Hepatocyte (in vitro differentiated cells): ENCODE data around the gene SCN2B. TPM values are rescaled to one million over a fixed set of nuclear protein-coding genes. Genes with fewer than 3 reads are reported as not detected.

Experiments
- DNase-seq: peaks from one replicate; pipeline ENCODE4 v3.0.0-alpha.2; 2016; ENCODE audit warnings: low spot score
- H2AFZ ChIP-seq: fragments of 200-600 bp; sonication (generic); 2 replicates; pipeline ENCODE4 v1.6.0; 2016; ENCODE audit warnings: antibody characterized with exemption, mild to moderate bottlenecking
- H3K27ac ChIP-seq: fragments of 200-600 bp; sonication (generic); 2 replicates; pipeline ENCODE4 v1.5.1; 2016; ENCODE audit warnings: mild to moderate bottlenecking
- H3K27me3 ChIP-seq: fragments of 200-600 bp; sonication (generic); 2 replicates; pipeline ENCODE4 v1.6.1; 2016
- H3K36me3 ChIP-seq: fragments of 200-600 bp; sonication (generic); replicated peaks from 2 replicates; pipeline ENCODE4 v1.5.1; 2016; ENCODE audit warnings: low read depth; ENCODE audit not compliant: insufficient read depth
- H3K4me1 ChIP-seq: fragments of 200-600 bp; sonication (generic); 2 replicates; pipeline ENCODE4 v1.5.1; 2016; ENCODE audit warnings: mild to moderate bottlenecking, moderate library complexity; ENCODE audit not compliant: insufficient read depth
- H3K4me2 ChIP-seq: fragments of 200-600 bp; sonication (generic); 2 replicates; pipeline ENCODE4 v1.6.0; 2016
- H3K4me3 ChIP-seq: fragments of 200-600 bp; sonication (generic); 2 replicates; pipeline ENCODE4 v1.5.1; 2016; ENCODE audit warnings: mild to moderate bottlenecking
- H3K79me2 ChIP-seq: fragments of 200-600 bp; sonication (generic); 2 replicates; pipeline ENCODE4 v1.6.0; 2017; ENCODE audit warnings: mild to moderate bottlenecking
- H3K9me2 ChIP-seq: fragments of 200-600 bp; sonication (generic); replicated peaks from 2 replicates; pipeline ENCODE4 v1.6.0; 2017; ENCODE audit warnings: mild to moderate bottlenecking; ENCODE audit not compliant: insufficient read depth
- H3K9me3 ChIP-seq: fragments of 200-600 bp; sonication (generic); 2 replicates; pipeline ENCODE4 v1.5.1; 2016; ENCODE audit warnings: low read depth, mild to moderate bottlenecking
- H4K20me1 ChIP-seq: fragments of 200-600 bp; sonication (generic); 2 replicates; pipeline ENCODE4 v1.6.0; 2016; ENCODE audit warnings: mild to moderate bottlenecking; ENCODE audit not compliant: insufficient read depth, poor library complexity, severe bottlenecking
- EZH2 ChIP-seq: fragments of 200-600 bp; sonication (generic); IDR thresholded peaks from 2 replicates; pipeline ENCODE4 v1.6.1; 2016; ENCODE audit warnings: antibody characterized with exemption, mild to moderate bottlenecking, borderline replicate concordance
- EZH2phosphoT487 ChIP-seq: fragments of 200-600 bp; sonication (generic); IDR thresholded peaks from one replicate; pipeline ENCODE4 v1.6.1; 2018; ENCODE audit warnings: antibody characterized with exemption, mild to moderate bottlenecking, low read depth, moderate library complexity; ENCODE audit not compliant: unreplicated experiment, severe bottlenecking
- WGBS: methylation state at CpG from one replicate; pipeline ENCODE4 v1.1.6; 2016; ENCODE audit warnings: low lambda C conversion rate; ENCODE audit errors: missing lambda C conversion rate; 5-methylcytosine and 5-hydroxymethylcytosine counted together
- polyA plus RNA-seq: library from polyadenylated mRNA; unstranded; fragments of >200 nt; fragmentation: Nextera tagmentation; extraction: Ambion mirVana; gene quantifications from 2 replicates; pipeline ENCODE4 v1.2.1, GENCODE V29; 2016
- total RNA-seq: library from RNA; depleted of rRNA; stranded (reverse); fragments of >200 nt; gene quantifications from 2 replicates; pipeline ENCODE4 v1.2.3, GENCODE V29; 2014
- TF ChIP-seq, protein P1 (sequence below): fragments of 200-600 bp; sonication (generic); IDR thresholded peaks from 2 replicates; pipeline ENCODE4 v1.5.1; 2016; ENCODE audit warnings: antibody characterized with exemption, mild to moderate bottlenecking; ENCODE audit not compliant: poor library complexity

The SCN2B gene
- total and polyA plus RNA-seq, 2 experiments from 2014 or later: 1.1 to 1.2 TPM

DNA sequence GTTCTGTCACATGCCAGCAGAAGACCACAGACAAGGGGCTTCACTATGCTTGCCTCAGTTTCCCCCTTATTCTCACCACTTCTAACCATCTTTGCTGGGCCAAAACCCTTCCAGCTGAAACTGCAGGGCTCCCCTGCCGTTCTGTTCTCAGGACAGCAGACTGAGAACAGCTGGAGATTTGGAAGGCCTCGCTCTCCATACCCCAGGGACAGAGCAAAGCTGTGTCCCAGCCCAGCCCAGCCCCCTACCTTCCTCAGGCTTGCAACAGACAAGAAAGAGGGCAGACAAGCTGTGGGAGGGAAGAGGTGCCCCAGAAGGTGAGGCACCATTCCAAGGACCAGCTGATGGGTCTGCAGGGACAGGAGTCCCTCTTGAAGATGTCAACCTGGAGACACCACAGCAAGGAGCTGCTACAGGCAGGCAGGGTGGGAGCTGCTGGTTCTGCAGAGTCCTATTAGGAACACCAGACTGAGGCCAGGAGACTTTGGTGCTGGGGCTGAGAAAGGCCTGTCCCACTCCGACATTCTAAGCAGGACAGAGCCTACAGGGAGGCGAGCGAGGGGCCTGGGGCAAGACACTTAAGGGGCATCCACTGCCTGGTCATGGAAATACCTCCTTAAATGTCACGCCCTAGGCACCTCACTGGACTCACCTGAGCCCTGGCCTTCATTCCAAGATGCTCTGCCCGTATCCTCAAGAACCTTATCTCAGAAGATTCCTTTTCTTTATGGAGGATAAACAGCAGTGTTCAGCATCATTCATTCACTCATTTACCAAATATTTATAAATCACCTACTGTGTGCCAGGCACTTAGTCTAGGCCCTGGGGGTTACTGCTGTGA is 6.9 kb downstream of the SCN2B start:
- whole genome bisulfite sequencing: 67% methylated on average over 7 of the region's 7 CpGs
- DNase-seq: no peak
- peaks cover 31% of the 10 kb centered on the region for H3K27me3 ChIP-seq

DNA sequence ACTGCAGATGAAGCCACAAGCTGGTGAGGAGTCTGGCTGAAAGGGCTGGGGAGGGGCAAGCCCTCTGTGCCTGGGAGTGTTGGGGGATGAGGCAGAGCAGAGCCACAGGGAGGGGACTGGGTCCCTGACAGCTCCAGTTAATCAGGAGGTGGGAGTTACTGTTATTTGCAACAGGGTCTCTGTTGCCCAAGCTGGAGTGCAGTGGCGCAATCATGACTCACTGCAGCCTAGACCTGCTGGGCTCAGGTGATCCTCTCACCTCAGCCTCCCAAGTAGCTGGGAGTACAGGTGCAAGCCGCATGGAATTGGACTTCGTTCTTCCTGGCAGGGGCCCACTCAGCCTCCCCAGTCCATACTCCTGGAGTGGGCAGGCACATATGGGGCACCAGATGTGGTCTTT is 7.7 kb downstream of the SCN2B start:
- no peak overlapping the region for H3K27ac ChIP-seq
- H3K4me1 ChIP-seq: peaks cover 3% of the 10 kb centered on the region
- WGBS: 77% methylated on average over 3 of the region's 3 CpGs
- H2AFZ ChIP-seq: no peak overlapping the region
- no peak overlapping the region for H3K4me3 ChIP-seq
- H3K36me3 ChIP-seq: no peaks in the 10 kb centered on the region
- no peak for DNase-seq
- H4K20me1 ChIP-seq: no peaks in the 10 kb centered on the region
- no peaks in the 10 kb centered on the region for H3K79me2 ChIP-seq
- H3K4me2 ChIP-seq: no peak overlapping the region
- peaks cover 31% of the 10 kb centered on the region for H3K27me3 ChIP-seq
- H3K9me2 ChIP-seq: no peaks in the 10 kb centered on the region
- no peaks in the 10 kb centered on the region for H3K9me3 ChIP-seq
- TF ChIP-seq, protein P1, sequence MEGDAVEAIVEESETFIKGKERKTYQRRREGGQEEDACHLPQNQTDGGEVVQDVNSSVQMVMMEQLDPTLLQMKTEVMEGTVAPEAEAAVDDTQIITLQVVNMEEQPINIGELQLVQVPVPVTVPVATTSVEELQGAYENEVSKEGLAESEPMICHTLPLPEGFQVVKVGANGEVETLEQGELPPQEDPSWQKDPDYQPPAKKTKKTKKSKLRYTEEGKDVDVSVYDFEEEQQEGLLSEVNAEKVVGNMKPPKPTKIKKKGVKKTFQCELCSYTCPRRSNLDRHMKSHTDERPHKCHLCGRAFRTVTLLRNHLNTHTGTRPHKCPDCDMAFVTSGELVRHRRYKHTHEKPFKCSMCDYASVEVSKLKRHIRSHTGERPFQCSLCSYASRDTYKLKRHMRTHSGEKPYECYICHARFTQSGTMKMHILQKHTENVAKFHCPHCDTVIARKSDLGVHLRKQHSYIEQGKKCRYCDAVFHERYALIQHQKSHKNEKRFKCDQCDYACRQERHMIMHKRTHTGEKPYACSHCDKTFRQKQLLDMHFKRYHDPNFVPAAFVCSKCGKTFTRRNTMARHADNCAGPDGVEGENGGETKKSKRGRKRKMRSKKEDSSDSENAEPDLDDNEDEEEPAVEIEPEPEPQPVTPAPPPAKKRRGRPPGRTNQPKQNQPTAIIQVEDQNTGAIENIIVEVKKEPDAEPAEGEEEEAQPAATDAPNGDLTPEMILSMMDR: no peak
- no peak for TF ChIP-seq EZH2phosphoT487
- no peak for TF ChIP-seq EZH2

More for the DNA sequence above, 6.9 kb downstream of the SCN2B start:
- H3K9me3 ChIP-seq: no peaks in the 10 kb centered on the region
- H4K20me1 ChIP-seq: no peaks in the 10 kb centered on the region
- H2AFZ ChIP-seq: no peak overlapping the region
- H3K36me3 ChIP-seq: no peaks in the 10 kb centered on the region
- no peak overlapping the region for H3K27ac ChIP-seq
- H3K4me2 ChIP-seq: no peak overlapping the region
- no peak for TF ChIP-seq EZH2
- no peak overlapping the region for H3K4me3 ChIP-seq
- H3K79me2 ChIP-seq: no peaks in the 10 kb centered on the region
- no peaks in the 10 kb centered on the region for H3K9me2 ChIP-seq
- peaks cover 6% of the 10 kb centered on the region for H3K4me1 ChIP-seq

DNA sequence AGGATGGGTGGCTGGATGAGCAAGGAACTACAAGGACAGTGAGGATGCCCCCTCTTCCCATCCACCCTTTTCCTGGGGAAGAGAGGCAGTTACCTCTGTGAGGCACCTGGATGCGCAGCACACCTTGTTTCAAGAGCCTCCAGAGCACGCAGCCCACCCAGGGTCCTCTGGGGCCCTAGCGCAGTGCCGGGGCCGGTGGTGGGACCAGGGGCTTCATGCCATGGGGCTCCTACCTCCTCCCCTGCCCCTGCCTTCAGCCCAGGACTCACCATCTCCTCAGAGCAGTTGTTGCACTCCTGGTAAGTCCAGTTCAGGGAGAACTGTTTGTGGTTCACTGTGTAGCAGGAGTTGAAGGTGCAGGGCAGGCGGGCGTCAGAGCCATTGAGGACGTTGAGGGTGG is 8.1 kb downstream of the SCN2B start:
- TF ChIP-seq, protein P1: no peak
- no peak for TF ChIP-seq EZH2phosphoT487
- TF ChIP-seq EZH2: no peak
- Histone ChIP-seq H3K4me2 (no peak overlapping the region), H3K27me3 (peaks cover 32% of the 10 kb centered on the region), H3K4me3 (no peak overlapping the region), H3K79me2 (no peaks in the 10 kb centered on the region), H3K36me3 (no peaks in the 10 kb centered on the region), H3K9me3 (no peaks in the 10 kb centered on the region), H3K9me2 (no peaks in the 10 kb centered on the region), H2AFZ (no peak overlapping the region), H4K20me1 (no peaks in the 10 kb centered on the region), H3K4me1 (peaks cover 3% of the 10 kb centered on the region), H3K27ac (no peak overlapping the region)
- no peak for DNase-seq
- 86% methylated on average over 8 of the region's 8 CpGs for WGBS

DNA sequence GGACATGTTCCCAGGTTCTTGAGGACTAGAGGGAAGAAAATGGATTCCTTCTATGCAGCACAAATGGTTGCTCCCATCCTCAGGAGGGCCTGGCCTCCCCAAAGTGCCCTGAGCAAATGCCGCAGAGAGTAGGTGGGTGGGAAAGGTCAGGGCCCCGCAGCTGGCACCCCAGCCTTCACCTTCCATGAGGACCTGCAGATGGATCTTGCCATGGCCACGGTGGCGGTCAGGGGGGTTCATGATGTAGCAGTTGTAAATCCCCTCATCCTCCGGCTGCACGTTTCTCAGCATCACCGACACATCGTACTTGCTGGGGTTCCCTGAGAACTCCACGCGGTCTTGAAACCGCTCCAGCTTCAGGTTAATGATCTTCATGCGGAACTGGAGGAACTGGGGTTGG is 8.5 kb downstream of the SCN2B start:
- H3K4me3 ChIP-seq: no peak overlapping the region
- no peak overlapping the region for H3K4me2 ChIP-seq
- H4K20me1 ChIP-seq: no peaks in the 10 kb centered on the region
- no peak overlapping the region for H3K27ac ChIP-seq
- H3K9me3 ChIP-seq: no peaks in the 10 kb centered on the region
- H2AFZ ChIP-seq: no peak overlapping the region
- peaks cover 3% of the 10 kb centered on the region for H3K4me1 ChIP-seq
- H3K79me2 ChIP-seq: no peaks in the 10 kb centered on the region
- 93% methylated on average over 12 of the region's 12 CpGs for WGBS
- DNase-seq: no peak
- H3K9me2 ChIP-seq: no peaks in the 10 kb centered on the region
- TF ChIP-seq, protein P1: no peak
- TF ChIP-seq EZH2 (no peak), EZH2phosphoT487 (no peak)
- H3K36me3 ChIP-seq: no peaks in the 10 kb centered on the region
- peaks cover 35% of the 10 kb centered on the region for H3K27me3 ChIP-seq
